Upper lobe of left lung (tissue), 6 donors: ENCODE data around the gene TMEM186. TPM values are rescaled to one million over a fixed set of nuclear protein-coding genes. Genes with fewer than 3 reads are reported as not detected.

Source experiments
- ATAC-seq, 2 donors: fragments of 200-7000 bp; cut with Tn5 transposase; one replicate each; pipeline ENCODE4 v1.9.1; 2022; ENCODE audit warnings: mild to moderate bottlenecking in 2 of 2, moderate library complexity in 2 of 2; ENCODE audit not compliant: low FRiP score in 2 of 2
- DNase-seq, 2 donors: peaks; one replicate each; pipeline ENCODE4 v3.0.0-alpha.2; 2019 to 2020
- H3K27ac ChIP-seq, 4 donors: fragments of 200-600 bp; sonication (generic); one replicate each; pipeline ENCODE4 v1.5.1; 2016 to 2019
- H3K27me3 ChIP-seq, 4 donors: fragments of 200-600 bp; sonication (generic); one replicate each; pipeline ENCODE4 v1.5.1; 2017 to 2019
- H3K36me3 ChIP-seq, 4 donors: fragments of 200-600 bp; sonication (generic); one replicate each; pipeline ENCODE4 v1.5.1; 2016 to 2019
- H3K4me1 ChIP-seq, 4 donors: fragments of 200-600 bp; sonication (generic); one replicate each; pipeline ENCODE4 v1.5.1; 2018 to 2019
- H3K4me3 ChIP-seq, 4 donors: fragments of 200-600 bp; sonication (generic); one replicate each; pipeline ENCODE4 v1.5.1; 2017 to 2019; ENCODE audit warnings: mild to moderate bottlenecking in 2 of 4, moderate library complexity in 1 of 4
- H3K9me3 ChIP-seq, 4 donors: fragments of 200-600 bp; sonication (generic); one replicate each; pipeline ENCODE4 v1.5.1; 2018 to 2019
- CTCF ChIP-seq, 6 experiments: fragments of 450-650 bp in 4 of 6; fragments of 200-600 bp in 2 of 6; sonication (generic) in 2 of 6; IDR thresholded peaks; one replicate each; pipeline ENCODE4 v1.5.1; 2016 to 2019; ENCODE audit warnings: antibody characterized with exemption in 6 of 6
- EP300 ChIP-seq, 4 donors: sonication (generic); formaldehyde crosslinking; IDR thresholded peaks; one replicate each; pipeline ENCODE4 v1.5.1; 2017; ENCODE audit warnings: antibody characterized with exemption in 4 of 4, control low read depth in 2 of 4
- POLR2A ChIP-seq, 4 donors: fragments of 450-650 bp; IDR thresholded peaks; one replicate each; pipeline ENCODE4 v1.5.1; 2016 to 2017; ENCODE audit warnings: antibody characterized with exemption in 4 of 4, mild to moderate bottlenecking in 2 of 4
- POLR2AphosphoS5 ChIP-seq, 2 donors: sonication (generic); formaldehyde crosslinking; IDR thresholded peaks; one replicate each; pipeline ENCODE4 v1.5.1; 2017; ENCODE audit warnings: antibody characterized with exemption in 2 of 2
- WGBS, 2 donors: methylation state at CpG; one replicate each; pipeline ENCODE4 v1.1.5; 2017 to 2018; 5-methylcytosine and 5-hydroxymethylcytosine counted together
- total RNA-seq, 6 donors: library from RNA; depleted of rRNA in 4 of 6; stranded (reverse); fragments of >200 nt in 4 of 6; gene quantifications; one replicate each; pipeline versions ENCODE4 v1.1.0 to v1.2.1, GENCODE V29; 2016 to 2021
- donor health status: DM: no; HTN: no; CAD: no; lungs with moderate emphysema.
- donor health status: DM: no; HTN: yes; CAD: no; lungs with severe emphysema.

Gene TMEM186
- total RNA-seq, 6 donors from 2014 or later = 4.2 to 10.7 (median 6.9) TPM

GRCh38 chr16:8773537-8773936, 23.9 kb downstream of the TMEM186 start:
- H3K4me1 ChIP-seq = no peaks in the 10 kb centered on the region
- H3K4me3 ChIP-seq = no peak overlapping the region
- ATAC-seq (no peak), DNase-seq (no peak)
- no peaks in the 10 kb centered on the region for H3K9me3 ChIP-seq
- no peaks in the 10 kb centered on the region for H3K27me3 ChIP-seq
- TF ChIP-seq CTCF (IDR thresholded peaks at IDR 0.05) (no peak), POLR2AphosphoS5 (IDR thresholded peaks at IDR 0.05) (no peak), POLR2A (IDR thresholded peaks at IDR 0.05) (no peak), EP300 (IDR thresholded peaks at IDR 0.05) (no peak)
- H3K36me3 ChIP-seq = peaks cover 0 to 22% (median 3%) of the 10 kb centered on the region in 4 donors
- 74 to 91% methylated on average over 3 of the region's 3 CpGs for WGBS, 2 donors
- H3K27ac ChIP-seq = no peak overlapping the region

DNA sequence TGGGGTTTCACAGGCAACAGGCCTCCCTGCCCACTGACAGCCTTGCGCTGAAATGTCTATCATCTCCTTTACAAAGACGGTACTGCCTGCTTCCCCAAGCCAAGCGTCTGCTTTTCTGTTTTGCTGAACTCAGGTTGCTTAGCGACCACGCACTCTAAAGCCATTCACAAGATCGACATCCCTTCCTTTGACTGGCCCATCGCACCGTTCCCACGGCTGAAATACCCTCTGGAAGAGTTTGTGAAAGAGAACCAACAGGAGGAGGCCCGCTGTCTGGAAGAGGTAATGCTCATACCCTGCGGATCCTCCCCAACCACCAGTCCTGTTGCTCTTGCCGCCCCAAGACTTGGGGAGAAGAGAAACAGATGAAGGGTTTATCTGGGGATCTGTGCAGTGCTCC, 28.7 kb downstream of the TMEM186 start:
- Histone ChIP-seq H3K27ac (no peak overlapping the region), H3K27me3 (no peaks in the 10 kb centered on the region), H3K36me3 (peaks cover 0 to 19% (median 8%) of the 10 kb centered on the region in 4 donors), H3K9me3 (no peaks in the 10 kb centered on the region), H3K4me3 (no peak overlapping the region), H3K4me1 (no peaks in the 10 kb centered on the region)
- WGBS, 2 donors = 80 to 84% methylated on average over 12 of the region's 12 CpGs
- ATAC-seq (no peak), DNase-seq (no peak)
- TF ChIP-seq CTCF (IDR thresholded peaks at IDR 0.05) = no peak
- no peak for TF ChIP-seq POLR2A (IDR thresholded peaks at IDR 0.05)
- no peak for TF ChIP-seq POLR2AphosphoS5 (IDR thresholded peaks at IDR 0.05)
- no peak for TF ChIP-seq EP300 (IDR thresholded peaks at IDR 0.05)

- WGBS, 2 donors = 96 to 99% methylated on average over 12 of the region's 12 CpGs
- Histone ChIP-seq H3K9me3 (no peaks in the 10 kb centered on the region), H3K27me3 (no peaks in the 10 kb centered on the region), H3K36me3 (peaks cover 0 to 19% (median 8%) of the 10 kb centered on the region in 4 donors), H3K4me1 (no peaks in the 10 kb centered on the region), H3K4me3 (no peak overlapping the region), H3K27ac (no peak overlapping the region)
- DNase-seq (no peak), ATAC-seq (no peak)
- TF ChIP-seq CTCF (IDR thresholded peaks at IDR 0.05) (no peak), POLR2A (IDR thresholded peaks at IDR 0.05) (no peak), POLR2AphosphoS5 (IDR thresholded peaks at IDR 0.05) (no peak), EP300 (IDR thresholded peaks at IDR 0.05) (no peak)
These were observed 29.2 kb downstream of the TMEM186 start for GRCh38 chr16:8768283-8768682.

DNA sequence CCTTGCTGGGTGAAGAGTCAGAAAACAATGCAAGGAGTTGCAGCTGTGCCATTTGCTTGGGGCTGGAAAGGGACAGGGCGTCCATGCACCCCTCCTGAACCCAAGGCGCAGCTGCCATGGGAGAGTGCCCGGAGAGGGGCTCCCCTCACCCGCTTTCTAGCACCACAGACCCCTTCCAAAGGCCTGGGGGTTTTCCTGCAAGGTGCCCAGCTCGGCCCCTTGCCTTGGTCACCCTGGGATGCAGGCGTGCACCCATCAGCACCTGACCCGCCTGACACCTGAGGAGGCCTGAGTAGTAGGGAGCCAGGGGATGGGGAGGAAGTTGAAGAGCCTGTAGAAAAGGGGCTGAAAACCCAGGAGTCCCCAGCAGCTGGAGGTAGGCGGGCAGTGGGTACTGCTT, 30.3 kb downstream of the TMEM186 start:
- DNase-seq (no peak), ATAC-seq (no peak)
- Histone ChIP-seq H3K4me3 (no peak overlapping the region), H3K36me3 (peaks cover 0 to 13% (median 7%) of the 10 kb centered on the region in 4 donors), H3K9me3 (no peaks in the 10 kb centered on the region), H3K27ac (no peak overlapping the region), H3K27me3 (no peaks in the 10 kb centered on the region), H3K4me1 (no peaks in the 10 kb centered on the region)
- 94 to 95% methylated on average over 4 to 8 of the region's 8 CpGs for WGBS, 2 donors
- TF ChIP-seq POLR2A (IDR thresholded peaks at IDR 0.05) (no peak), CTCF (IDR thresholded peaks at IDR 0.05) (no peak), POLR2AphosphoS5 (IDR thresholded peaks at IDR 0.05) (no peak), EP300 (IDR thresholded peaks at IDR 0.05) (no peak)

- H3K9me3 ChIP-seq = no peaks in the 10 kb centered on the region
- ATAC-seq (no peak), DNase-seq (no peak)
- H3K36me3 ChIP-seq = peaks cover 0 to 13% (median 7%) of the 10 kb centered on the region in 4 donors
- H3K4me3 ChIP-seq = no peak overlapping the region
- H3K4me1 ChIP-seq = no peaks in the 10 kb centered on the region
- TF ChIP-seq POLR2AphosphoS5 (IDR thresholded peaks at IDR 0.05) (no peak), EP300 (IDR thresholded peaks at IDR 0.05) (no peak), POLR2A (IDR thresholded peaks at IDR 0.05) (no peak), CTCF (IDR thresholded peaks at IDR 0.05) (no peak)
- 90 to 93% methylated on average over 15 to 18 of the region's 18 CpGs for WGBS, 2 donors
- no peak overlapping the region for H3K27ac ChIP-seq
- H3K27me3 ChIP-seq = no peaks in the 10 kb centered on the region
These were observed 32.8 kb downstream of the TMEM186 start for GRCh38 chr16:8764525-8765250.
